Measurements from ENCODE around the gene ALPG.
A peak's percentile ranks its signal among the peaks of the same experiment; 100 is the strongest.
"Not testable (repeated sequence)": the region's sequence is repeated elsewhere in the genome, so short reads cannot be mapped to it uniquely, and the experiment has no call there.

Gene ALPG

GRCh38 chr2:232441147-232441651 lies 34.6 kb downstream of the ALPG start:
- no peak for DNase-seq (ENCODE audit: low read depth)
- TF ChIP-seq CTCF (IDR thresholded peaks at IDR 0.05; ENCODE audit: control insufficient read depth, insufficient read depth, low read depth, low read length, missing control alignments), result no peak
- no peak overlapping the region for H3K4me3 ChIP-seq (ENCODE audit: control insufficient read depth, low read depth, low read length)

DNA sequence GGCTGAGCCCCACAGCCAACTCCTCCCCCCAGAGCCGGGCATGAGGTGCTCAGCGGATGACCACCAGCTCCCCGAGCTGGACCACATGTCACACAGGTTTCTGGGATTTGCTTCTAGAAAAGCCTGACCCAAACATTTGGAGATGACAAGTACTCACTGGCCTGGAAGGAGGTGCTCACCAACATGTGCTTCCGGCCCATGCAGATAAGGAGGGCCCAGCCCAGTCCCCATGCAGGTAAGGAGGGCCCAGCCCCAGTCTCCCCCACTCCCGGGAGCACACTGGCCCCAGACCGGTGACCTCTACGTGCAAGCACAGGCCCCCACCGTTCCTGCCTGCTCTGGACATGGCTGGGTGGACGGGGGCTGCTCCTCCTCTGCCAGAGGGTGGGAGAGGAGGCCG lies 35.3 kb downstream of the ALPG start:
- H3K4me3 ChIP-seq (ENCODE audit: control insufficient read depth, low read depth, low read length); DNase-seq (ENCODE audit: low read depth): not testable (repeated sequence)

GRCh38 chr2:232442431-232442830 lies 35.8 kb downstream of the ALPG start:
- not testable (repeated sequence) for H3K4me3 ChIP-seq (ENCODE audit: control insufficient read depth, low read depth, low read length)

DNA sequence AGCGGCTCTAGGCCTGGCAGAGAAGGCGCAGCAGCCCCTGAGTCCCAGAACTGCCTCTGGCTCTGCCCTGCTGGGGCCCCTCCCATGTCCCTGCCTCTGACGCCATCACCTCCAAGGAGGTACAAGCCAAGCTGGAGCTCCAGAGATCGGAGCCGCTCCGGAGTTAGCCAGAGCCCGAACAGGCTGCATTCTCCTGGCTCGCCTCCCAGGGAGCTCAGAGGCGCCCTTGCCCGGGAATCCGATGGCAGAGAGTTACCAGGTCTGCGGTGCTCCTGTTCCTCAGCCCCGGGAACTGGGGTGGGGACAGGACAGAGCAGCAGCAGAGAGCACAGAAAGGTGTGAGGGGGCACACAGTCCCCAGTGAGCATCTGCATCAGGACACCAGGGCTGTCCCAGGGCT lies 36.4 kb downstream of the ALPG start:
- not testable (repeated sequence) for DNase-seq (ENCODE audit: low read depth); H3K4me3 ChIP-seq (ENCODE audit: control insufficient read depth, low read depth, low read length)

More at GRCh38 chr2:232442431-232442830, 35.8 kb downstream of the ALPG start:
- DNase-seq (ENCODE audit: low read depth), result not testable (repeated sequence)

- DNase-seq (ENCODE audit: low read depth), result not testable (repeated sequence)
Observed at GRCh38 chr2:232443669-232444408, 37.2 kb downstream of the ALPG start.

GRCh38 chr2:232444409-232445148 lies 37.9 kb downstream of the ALPG start:
- TF ChIP-seq CTCF (IDR thresholded peaks at IDR 0.05; ENCODE audit: control insufficient read depth, insufficient read depth, low read depth, low read length, missing control alignments), result peak; percentile 85
- peak; percentile 7 for DNase-seq (ENCODE audit: low read depth)
- no peak overlapping the region for H3K4me3 ChIP-seq (ENCODE audit: control insufficient read depth, low read depth, low read length)

More at GRCh38 chr2:232443669-232444408, 37.2 kb downstream of the ALPG start:
- H3K4me3 ChIP-seq (ENCODE audit: control insufficient read depth, low read depth, low read length), result not testable (repeated sequence)

GRCh38 chr2:232445149-232445885 lies 38.7 kb downstream of the ALPG start:
- H3K4me3 ChIP-seq (ENCODE audit: control insufficient read depth, low read depth, low read length); DNase-seq (ENCODE audit: low read depth): not testable (repeated sequence)

GRCh38 chr2:232446266-232446777 lies 39.7 kb downstream of the ALPG start:
- not testable (repeated sequence) for DNase-seq (ENCODE audit: low read depth); H3K4me3 ChIP-seq (ENCODE audit: control insufficient read depth, low read depth, low read length)

GRCh38 chr2:232447091-232447620 lies 40.5 kb downstream of the ALPG start:
- H3K4me3 ChIP-seq (ENCODE audit: control insufficient read depth, low read depth, low read length), result no peak overlapping the region
- TF ChIP-seq CTCF (IDR thresholded peaks at IDR 0.05; ENCODE audit: control insufficient read depth, insufficient read depth, low read depth, low read length, missing control alignments), result no peak
- no peak for DNase-seq (ENCODE audit: low read depth)
